IPS-20b (cell line): ENCODE results near the gene DHX16.

Experiments
- H3K27ac ChIP-seq: one replicate; pipeline ENCODE4 v1.5.1; 2013; ENCODE audit warnings: low read length
- H3K27me3 ChIP-seq: 2 replicates; pipeline ENCODE4 v1.6.1; 2013; ENCODE audit warnings: mild to moderate bottlenecking, low read length, inconsistent platforms; ENCODE audit not compliant: insufficient read depth
- H3K36me3 ChIP-seq: 2 replicates; pipeline ENCODE4 v1.6.1; 2013; ENCODE audit warnings: low read depth, mild to moderate bottlenecking, inconsistent platforms, low read length, moderate library complexity; ENCODE audit not compliant: insufficient read depth
- H3K4me1 ChIP-seq: 2 replicates; pipeline ENCODE4 v1.6.1; 2013; ENCODE audit warnings: mild to moderate bottlenecking, control low read depth, inconsistent platforms, low read length, moderate library complexity; ENCODE audit not compliant: insufficient read depth
- H3K4me3 ChIP-seq: 2 replicates; pipeline ENCODE4 v1.5.1; 2013; ENCODE audit warnings: mild to moderate bottlenecking, low read length, inconsistent platforms
- H3K9ac ChIP-seq: 2 replicates; pipeline ENCODE4 v1.6.1; 2013; ENCODE audit warnings: low read depth, mild to moderate bottlenecking, inconsistent platforms, low read length, moderate library complexity
- H3K9me3 ChIP-seq: 2 replicates; pipeline ENCODE4 v1.6.1; 2013; ENCODE audit warnings: mild to moderate bottlenecking, low read depth, low read length, inconsistent platforms; ENCODE audit not compliant: insufficient read depth

DHX16 gene

GRCh38 chr6:30641048-30641447 lies 31.8 kb downstream of the DHX16 start:
- no peaks in the 10 kb centered on the region for H3K9me3 ChIP-seq
- H3K36me3 ChIP-seq = peaks cover 61% of the 10 kb centered on the region
- H3K4me3 ChIP-seq = no peak overlapping the region
- peaks cover 4% of the 10 kb centered on the region; the same call in 1 of the 2 replicates for H3K4me1 ChIP-seq
- H3K27me3 ChIP-seq = no peaks in the 10 kb centered on the region
- no peak overlapping the region for H3K9ac ChIP-seq
- H3K27ac ChIP-seq = no peak overlapping the region

- H3K9ac ChIP-seq = no peak overlapping the region
- no peaks in the 10 kb centered on the region for H3K9me3 ChIP-seq
- H3K4me3 ChIP-seq = no peak overlapping the region
- no peaks in the 10 kb centered on the region for H3K27me3 ChIP-seq
- H3K27ac ChIP-seq = no peak overlapping the region
- peaks cover 61% of the 10 kb centered on the region for H3K36me3 ChIP-seq
- no peaks in the 10 kb centered on the region for H3K4me1 ChIP-seq
These were observed 32.3 kb downstream of the DHX16 start for GRCh38 chr6:30640481-30640880.

- no peak overlapping the region for H3K9ac ChIP-seq
- H3K27me3 ChIP-seq = no peaks in the 10 kb centered on the region
- no peak overlapping the region for H3K27ac ChIP-seq
- H3K4me3 ChIP-seq = no peak overlapping the region
- no peaks in the 10 kb centered on the region for H3K9me3 ChIP-seq
- no peaks in the 10 kb centered on the region for H3K4me1 ChIP-seq
- peaks cover 50% of the 10 kb centered on the region for H3K36me3 ChIP-seq
These were observed 37.0 kb downstream of the DHX16 start for GRCh38 chr6:30635834-30636233.

GRCh38 chr6:30626484-30627366 lies 46.1 kb downstream of the DHX16 start, which contains the start of gene ATAT1:
TSS of gene ATAT1 (plus strand) at chr6:30626874.
- H3K9me3 ChIP-seq = no peaks in the 10 kb centered on the region
- H3K36me3 ChIP-seq = peaks cover 83% of the 10 kb centered on the region
- no peaks in the 10 kb centered on the region for H3K4me1 ChIP-seq
- peak within 1 kb of the TSS; percentile 73 for H3K27ac ChIP-seq
- peak within 1 kb of the TSS; percentile 95 for H3K4me3 ChIP-seq
- no peaks in the 10 kb centered on the region for H3K27me3 ChIP-seq
- peak within 1 kb of the TSS; percentile 92 for H3K9ac ChIP-seq

- peaks cover 85% of the 10 kb centered on the region for H3K36me3 ChIP-seq
- H3K9me3 ChIP-seq = no peaks in the 10 kb centered on the region
- H3K27ac ChIP-seq = no peak overlapping the region
- no peaks in the 10 kb centered on the region for H3K4me1 ChIP-seq
- H3K9ac ChIP-seq = no peak overlapping the region
- no peak overlapping the region for H3K4me3 ChIP-seq
- H3K27me3 ChIP-seq = no peaks in the 10 kb centered on the region
These were observed 47.3 kb downstream of the DHX16 start for GRCh38 chr6:30625511-30625910.

GRCh38 chr6:30619561-30619960 lies 53.2 kb downstream of the DHX16 start:
- Histone ChIP-seq H3K9ac (no peak overlapping the region; the same call in 1 of the 2 replicates), H3K36me3 (peaks cover 65% of the 10 kb centered on the region), H3K27ac (no peak overlapping the region), H3K9me3 (no peaks in the 10 kb centered on the region), H3K27me3 (no peaks in the 10 kb centered on the region), H3K4me3 (no peak overlapping the region), H3K4me1 (peaks cover 5% of the 10 kb centered on the region)

- peak overlapping the region; percentile 88 for H3K9ac ChIP-seq
- H3K27ac ChIP-seq = peak overlapping the region; percentile 83
- H3K4me3 ChIP-seq = peak overlapping the region; percentile 83
- peaks cover 16% of the 10 kb centered on the region for H3K4me1 ChIP-seq
- no peaks in the 10 kb centered on the region for H3K27me3 ChIP-seq
- no peaks in the 10 kb centered on the region for H3K9me3 ChIP-seq
- H3K36me3 ChIP-seq = peaks cover 65% of the 10 kb centered on the region
These were observed 54.5 kb downstream of the DHX16 start for GRCh38 chr6:30618270-30618797.

- Histone ChIP-seq H3K4me3 (peak within 1 kb of the TSS; percentile 83), H3K36me3 (peaks cover 64% of the 10 kb centered on the region), H3K9ac (peak within 1 kb of the TSS; percentile 98), H3K4me1 (peaks cover 16% of the 10 kb centered on the region), H3K27me3 (no peaks in the 10 kb centered on the region), H3K27ac (peak within 1 kb of the TSS; percentile 83), H3K9me3 (no peaks in the 10 kb centered on the region)
These were observed 55.1 kb downstream of the DHX16 start, which contains the start of gene MRPS18B for GRCh38 chr6:30617565-30618269. TSS of gene MRPS18B (plus strand) at chr6:30617840. CDS start at chr6:30617866, 26 bp downstream.

GRCh38 chr6:30616811-30617564 lies 55.8 kb downstream of the DHX16 start, which contains the start of gene PPP1R10:
TSS of gene PPP1R10 (minus strand) at chr6:30617243. CDS start at chr6:30609944, 7,299 bp downstream.
- H3K4me1 ChIP-seq = peaks cover 16% of the 10 kb centered on the region
- peak within 1 kb of the TSS; percentile 98 for H3K9ac ChIP-seq
- no peaks in the 10 kb centered on the region for H3K9me3 ChIP-seq
- H3K27ac ChIP-seq = peak within 1 kb of the TSS; percentile 83
- H3K27me3 ChIP-seq = no peaks in the 10 kb centered on the region
- peaks cover 57% of the 10 kb centered on the region for H3K36me3 ChIP-seq
- H3K4me3 ChIP-seq = peak within 1 kb of the TSS; percentile 83

GRCh38 chr6:30615958-30616810 lies 56.6 kb downstream of the DHX16 start:
- Histone ChIP-seq H3K27ac (peak overlapping the region; percentile 24), H3K27me3 (no peaks in the 10 kb centered on the region), H3K4me3 (peak overlapping the region; percentile 83), H3K36me3 (peaks cover 56% of the 10 kb centered on the region), H3K4me1 (peaks cover 16% of the 10 kb centered on the region), H3K9me3 (no peaks in the 10 kb centered on the region), H3K9ac (peak overlapping the region; percentile 98)
